K562 (cell line): ENCODE measurements around the gene ERBB3. TPM values are rescaled to one million over a fixed set of nuclear protein-coding genes. Genes with fewer than 3 reads are reported as not detected.

Experiments
- ARNT ChIP-seq, 2 experiments: fragments of 450-650 bp; IDR thresholded peaks; 2 replicates each; pipeline ENCODE4 v1.6.1; 2016; ENCODE audit warnings: mild to moderate bottlenecking in 1 of 2
- ASH1L ChIP-seq: fragments of 450-650 bp; IDR thresholded peaks from 2 replicates; pipeline ENCODE4 v1.6.1; 2018; ENCODE audit warnings: borderline replicate concordance, mild to moderate bottlenecking, low read depth; ENCODE audit not compliant: partially characterized antibody
- EWSR1 ChIP-seq: fragments of 450-650 bp; IDR thresholded peaks from 2 replicates; pipeline ENCODE4 v1.6.1; 2018; ENCODE audit warnings: borderline replicate concordance, mild to moderate bottlenecking, low read depth, moderate library complexity; ENCODE audit not compliant: partially characterized antibody
- FOXP4 ChIP-seq: sonication (generic); formaldehyde crosslinking; IDR thresholded peaks from 2 replicates; pipeline ENCODE4 v1.8.0; 2022; ENCODE audit warnings: mild to moderate bottlenecking, missing genetic modification reagents, borderline replicate concordance
- KLF13 ChIP-seq: fragments of 450-650 bp; IDR thresholded peaks from 2 replicates; pipeline ENCODE4 v1.6.1; 2016; ENCODE audit warnings: missing genetic modification characterization, low read depth, mild to moderate bottlenecking, missing compliant biosample characterization, moderate library complexity, borderline replicate concordance
- LEF1 ChIP-seq: fragments of 450-650 bp; IDR thresholded peaks from 2 replicates; pipeline ENCODE4 v1.6.1; 2016; ENCODE audit warnings: mild to moderate bottlenecking
- MIER1 ChIP-seq: fragments of 450-650 bp; IDR thresholded peaks from 2 replicates; pipeline ENCODE4 v1.6.1; 2016; ENCODE audit warnings: antibody characterized with exemption, mild to moderate bottlenecking, low read depth
- NFYB ChIP-seq: IDR thresholded peaks from 2 replicates; pipeline ENCODE4 v1.6.1; 2011; ENCODE audit warnings: mild to moderate bottlenecking, moderate library complexity; ENCODE audit not compliant: insufficient read length; ENCODE audit errors: extremely low read depth
- PPARD ChIP-seq: fragments of 250-450 bp; sonication (Bioruptor Pico); IDR thresholded peaks from 2 replicates; pipeline ENCODE4 v1.8.0; 2022; ENCODE audit warnings: inconsistent platforms, mild to moderate bottlenecking, moderate library complexity
- SMARCA4 ChIP-seq: fragments of 450-650 bp; IDR thresholded peaks from 2 replicates; pipeline ENCODE4 v1.6.1; 2016
- TCF7 ChIP-seq: sonication (generic); IDR thresholded peaks from 2 replicates; pipeline ENCODE4 v1.6.1; 2016; ENCODE audit warnings: antibody characterized with exemption, borderline replicate concordance
- THAP12 ChIP-seq: fragments of 250-450 bp; sonication (Bioruptor Pico); IDR thresholded peaks from 2 replicates; pipeline ENCODE4 v1.9.0; 2021; ENCODE audit warnings: mild to moderate bottlenecking, inconsistent platforms
- ZBTB1 ChIP-seq: sonication (generic); formaldehyde crosslinking; IDR thresholded peaks from 2 replicates; pipeline ENCODE4 v1.8.1; 2023; ENCODE audit warnings: missing genetic modification reagents, low read depth, mild to moderate bottlenecking, borderline replicate concordance
- ZEB2 ChIP-seq: fragments of 450-650 bp; IDR thresholded peaks from 2 replicates; pipeline ENCODE4 v1.6.1; 2016
- ZFP91 ChIP-seq: sonication (generic); formaldehyde crosslinking; IDR thresholded peaks from 2 replicates; pipeline ENCODE4 v1.8.0; 2022; ENCODE audit warnings: mild to moderate bottlenecking, missing genetic modification reagents
- ZNF146 ChIP-seq: IDR thresholded peaks from one replicate; pipeline ENCODE4 v1.6.1; 2018; ENCODE audit warnings: missing compliant biosample characterization; ENCODE audit not compliant: unreplicated experiment
- ZNF347 ChIP-seq: fragments of 450-650 bp; formaldehyde crosslinking; IDR thresholded peaks from 2 replicates; pipeline ENCODE4 v1.4.0; 2020; ENCODE audit warnings: low read depth, mild to moderate bottlenecking, moderate library complexity
- ZNF778 ChIP-seq: fragments of 450-650 bp; formaldehyde crosslinking; IDR thresholded peaks from 2 replicates; pipeline ENCODE4 v1.4.0; 2020; ENCODE audit warnings: mild to moderate bottlenecking, moderate library complexity
- polyA plus RNA-seq, 8 experiments: library from polyadenylated mRNA; depleted of rRNA in 4 of 8; stranded (reverse) in 5 of 8; unstranded in 3 of 8; fragments of >200 nt; fragmentation: Nextera tagmentation in 2 of 8; fragmentation: Illumina TruSeq in 1 of 8; extraction: Ambion mirVana in 2 of 8; extraction: Trizol in 1 of 8; gene quantifications; 2 replicates each; pipeline versions ENCODE4 v1.2.1 to v1.2.3, GENCODE V29; 2011 to 2014; ENCODE audit warnings: inconsistent platforms in 1 of 8, missing spikeins in 1 of 8
- total RNA-seq, 7 experiments: library from RNA; depleted of rRNA in 6 of 7; stranded (reverse); fragments of >200 nt in 6 of 7; fragmentation: Illumina TruSeq in 2 of 7; extraction: Trizol in 2 of 7; gene quantifications; 2 replicates each; pipeline versions ENCODE4 v1.2.1 to v1.2.3, GENCODE V29; 2011 to 2021; ENCODE audit warnings: low replicate concordance in 1 of 7
- TF ChIP-seq, protein P1 (sequence below): sonication (generic); formaldehyde crosslinking; IDR thresholded peaks from 2 replicates; pipeline ENCODE4 v1.8.0; 2022; ENCODE audit warnings: mild to moderate bottlenecking, missing genetic modification reagents
- TF ChIP-seq, protein P2 (sequence below): fragments of 250-450 bp; sonication (Bioruptor Pico); IDR thresholded peaks from 2 replicates; pipeline ENCODE4 v1.5.0; 2021

ERBB3 gene
- total and polyA plus RNA-seq, 9 of the 15 experiments (the other 6 are each of a cell fraction or from before 2014, with no cell fraction given) = 1.5 to 5.4 (median 3.8) TPM

DNA sequence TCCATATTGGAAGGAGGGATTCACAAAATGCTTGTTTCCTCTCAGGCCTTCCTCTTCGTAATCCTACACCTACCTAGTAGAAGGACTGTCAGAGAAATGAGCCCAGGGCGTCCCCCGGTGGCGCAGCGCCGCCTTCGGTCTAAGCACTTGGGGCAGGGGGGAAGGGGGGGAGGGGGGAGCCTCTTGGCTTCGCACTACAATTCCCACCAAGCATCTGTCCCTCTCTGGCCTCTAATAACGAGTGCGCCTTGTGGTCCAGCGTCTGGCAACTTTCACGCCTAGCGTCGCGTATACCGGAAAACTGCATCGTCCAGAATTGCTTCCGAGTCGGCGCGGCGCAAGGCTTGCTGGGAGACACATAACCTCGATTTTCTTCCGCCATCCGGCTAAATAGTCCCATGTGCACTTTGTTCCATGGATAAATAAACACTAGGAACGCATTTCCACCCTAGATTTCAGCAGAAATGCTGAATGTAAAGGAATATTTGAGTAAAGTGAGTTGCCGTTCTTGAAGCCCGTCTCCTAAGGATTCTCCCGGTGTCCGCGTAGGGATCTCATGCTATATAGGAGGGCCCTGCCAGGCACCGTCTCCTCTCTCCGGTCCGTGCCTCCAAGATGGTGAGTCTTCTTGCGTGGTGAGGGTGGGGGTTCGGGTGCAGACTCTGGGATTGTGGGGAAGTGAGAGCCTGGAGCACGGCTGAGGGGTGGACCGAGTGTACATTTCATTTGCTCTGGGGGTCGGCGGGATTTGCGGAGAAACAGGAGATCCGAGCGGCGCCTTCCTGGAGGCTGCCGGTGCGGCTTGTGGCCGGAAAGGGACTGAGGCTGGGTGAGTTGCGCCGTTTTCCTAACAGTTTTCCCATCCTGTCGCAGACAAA is 38.2 kb upstream of the ERBB3 start, which contains the start of gene RPS26 (continued):
- TF ChIP-seq FOXP4 (CRISPR knock-in tag) = no peak
- TF ChIP-seq KLF13 = peak; percentile 69
- 0 out of 2 replicates have a peak, but pooled peaks have one; percentile 34 for TF ChIP-seq MIER1
- TF ChIP-seq NFYB = no peak
- no peak for TF ChIP-seq ZNF347
- TF ChIP-seq LEF1 = peak; percentile 80
- TF ChIP-seq PPARD (CRISPR knock-in tag) = no peak
- TF ChIP-seq ZNF146 = no peak
- no peak for TF ChIP-seq ZBTB1 (CRISPR knock-in tag)
- peak; percentile 65; the same call in 1 of the 2 replicates for TF ChIP-seq TCF7
- TF ChIP-seq EWSR1 = no peak
- TF ChIP-seq ZFP91 (CRISPR knock-in tag) = peak; percentile 74
- TF ChIP-seq ARNT (IDR thresholded peaks at IDR 0.05) = peak; percentile 94 to 99
- TF ChIP-seq, protein P1, sequence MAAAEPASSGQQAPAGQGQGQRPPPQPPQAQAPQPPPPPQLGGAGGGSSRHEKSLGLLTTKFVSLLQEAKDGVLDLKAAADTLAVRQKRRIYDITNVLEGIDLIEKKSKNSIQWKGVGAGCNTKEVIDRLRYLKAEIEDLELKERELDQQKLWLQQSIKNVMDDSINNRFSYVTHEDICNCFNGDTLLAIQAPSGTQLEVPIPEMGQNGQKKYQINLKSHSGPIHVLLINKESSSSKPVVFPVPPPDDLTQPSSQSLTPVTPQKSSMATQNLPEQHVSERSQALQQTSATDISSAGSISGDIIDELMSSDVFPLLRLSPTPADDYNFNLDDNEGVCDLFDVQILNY = peak; percentile 64; the same call in 1 of the 2 replicates
- peak; percentile 68; the same call in 1 of the 2 replicates for TF ChIP-seq ZEB2
- TF ChIP-seq, protein P2, sequence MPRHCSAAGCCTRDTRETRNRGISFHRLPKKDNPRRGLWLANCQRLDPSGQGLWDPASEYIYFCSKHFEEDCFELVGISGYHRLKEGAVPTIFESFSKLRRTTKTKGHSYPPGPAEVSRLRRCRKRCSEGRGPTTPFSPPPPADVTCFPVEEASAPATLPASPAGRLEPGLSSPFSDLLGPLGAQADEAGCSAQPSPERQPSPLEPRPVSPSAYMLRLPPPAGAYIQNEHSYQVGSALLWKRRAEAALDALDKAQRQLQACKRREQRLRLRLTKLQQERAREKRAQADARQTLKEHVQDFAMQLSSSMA (CRISPR knock-in tag) = peak; percentile 75; the same call in 1 of the 2 replicates
- TF ChIP-seq ZNF778 (CRISPR knock-in tag) = no peak
- TF ChIP-seq THAP12 (CRISPR knock-in tag) = 0 out of 2 replicates have a peak, but pooled peaks have one; percentile 34
- TF ChIP-seq ASH1L = peak; percentile 83
- TF ChIP-seq SMARCA4 = 0 out of 2 replicates have a peak, but pooled peaks have one; percentile 24
